Pulmonary artery endothelial cell (primary cell): ENCODE results near the gene NEMP1. TPM values are rescaled to one million over a fixed set of nuclear protein-coding genes. Genes with fewer than 3 reads are reported as not detected.
"Not testable (repeated sequence)": the region's sequence is repeated elsewhere in the genome, so short reads cannot be mapped to it uniquely, and the experiment has no call there.

ENCODE experiments used
- DNase-seq: peaks from one replicate; pipeline ENCODE4 v3.0.0-alpha.2; 2011; ENCODE audit warnings: low read depth, low spot score
- total RNA-seq: library from RNA; depleted of rRNA; stranded (reverse); fragments of >200 nt; gene quantifications from 2 replicates; pipeline ENCODE4 v1.2.3, GENCODE V29; 2014

Gene NEMP1
- total RNA-seq, 1 donor from 2014 or later, result 6.0 TPM

GRCh38 chr12:57091638-57092528 lies 13.3 kb upstream of the NEMP1 start:
- DNase-seq, result no peak

- DNase-seq, result no peak
Measured at GRCh38 chr12:57090924-57091637, 12.5 kb upstream of the NEMP1 start.

- no peak for DNase-seq
Measured at GRCh38 chr12:57090490-57090889, 11.9 kb upstream of the NEMP1 start.

DNA sequence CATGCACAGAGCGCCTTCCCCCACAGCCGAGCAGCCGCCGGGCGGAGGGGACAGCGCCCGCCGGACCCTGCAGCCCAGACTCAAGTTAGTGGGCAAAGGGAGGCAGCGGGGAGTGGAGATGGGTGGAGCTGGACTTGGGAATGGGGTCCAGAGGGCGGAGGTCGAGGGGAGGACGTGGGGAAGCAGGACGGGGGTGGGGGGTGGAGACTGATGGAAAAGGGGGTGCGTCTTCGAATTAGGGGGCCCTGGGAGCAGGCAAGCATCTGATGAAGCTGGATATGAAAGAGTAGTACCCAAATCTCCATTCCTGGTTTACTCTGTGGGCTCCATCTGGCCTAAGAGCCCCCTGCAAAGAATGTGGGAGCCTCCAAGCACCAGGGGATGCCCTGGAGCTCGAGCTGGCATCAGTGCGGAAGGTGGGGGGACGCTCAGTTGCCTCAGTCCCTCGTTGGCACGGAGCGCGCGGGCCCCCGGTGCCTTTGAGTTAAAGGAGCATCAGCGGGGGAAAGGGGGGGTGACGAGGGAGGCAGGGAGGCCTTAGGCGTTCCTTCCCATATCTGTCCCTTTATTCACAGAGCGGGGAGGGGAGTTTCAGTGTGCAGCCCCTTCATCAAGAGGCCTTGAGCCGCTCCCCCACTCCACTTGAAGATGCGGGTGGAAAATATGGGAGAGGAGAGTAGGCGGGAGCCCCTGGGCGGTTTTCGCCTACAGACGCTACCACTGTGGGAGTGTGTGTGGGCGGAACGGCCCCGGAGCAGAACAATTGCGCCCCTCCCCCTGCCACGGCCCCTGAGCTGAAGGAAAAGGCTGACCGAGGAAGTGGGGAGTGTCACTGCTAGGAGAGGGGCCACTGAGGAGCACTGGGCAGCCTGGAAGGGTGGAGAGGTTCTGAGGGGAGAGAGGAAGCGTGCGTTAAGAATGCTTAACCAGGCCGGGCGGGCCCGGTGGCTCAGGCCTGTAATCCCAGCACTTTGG lies 11.0 kb upstream of the NEMP1 start:
- no peak for DNase-seq

GRCh38 chr12:57088354-57089270 lies 10.0 kb upstream of the NEMP1 start, which contains the start of gene NAB2:
NAB2 (plus strand) TSS chr12:57089114; CDS start chr12:57089272, 158 bp downstream.
- no peak for DNase-seq

DNA sequence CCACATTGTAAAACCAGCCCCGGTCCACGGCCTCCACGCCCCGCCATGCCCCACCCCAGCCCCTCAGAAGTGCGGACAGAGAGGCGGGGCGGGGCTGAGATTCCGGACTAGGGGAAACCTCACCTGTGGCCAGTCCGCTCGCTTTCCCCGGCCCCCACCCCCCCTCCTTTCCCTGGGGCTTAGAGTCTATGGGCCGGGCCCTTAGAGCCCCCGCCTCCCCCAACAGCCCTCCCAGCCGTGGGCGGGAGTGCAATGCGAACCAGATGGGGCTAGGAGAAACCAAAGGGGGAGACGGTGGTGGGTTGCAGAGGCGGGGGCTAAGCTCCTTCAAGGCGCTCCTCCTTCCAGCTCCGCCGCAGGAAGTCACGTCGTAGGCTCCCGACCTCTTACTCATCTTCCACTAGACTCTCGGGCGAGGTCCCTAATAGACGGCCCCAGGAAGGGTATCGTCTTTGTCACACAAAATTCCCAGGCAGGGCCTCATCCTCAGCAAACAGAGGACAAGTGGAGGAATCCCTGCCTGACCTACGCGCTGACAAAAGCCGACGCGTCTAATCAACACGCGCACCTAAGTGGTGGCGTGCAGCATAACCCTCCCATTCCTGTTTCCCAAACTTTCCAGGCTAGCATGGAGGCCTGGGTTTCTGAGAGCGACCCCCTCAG lies 9.2 kb upstream of the NEMP1 start:
- DNase-seq, result no peak

DNA sequence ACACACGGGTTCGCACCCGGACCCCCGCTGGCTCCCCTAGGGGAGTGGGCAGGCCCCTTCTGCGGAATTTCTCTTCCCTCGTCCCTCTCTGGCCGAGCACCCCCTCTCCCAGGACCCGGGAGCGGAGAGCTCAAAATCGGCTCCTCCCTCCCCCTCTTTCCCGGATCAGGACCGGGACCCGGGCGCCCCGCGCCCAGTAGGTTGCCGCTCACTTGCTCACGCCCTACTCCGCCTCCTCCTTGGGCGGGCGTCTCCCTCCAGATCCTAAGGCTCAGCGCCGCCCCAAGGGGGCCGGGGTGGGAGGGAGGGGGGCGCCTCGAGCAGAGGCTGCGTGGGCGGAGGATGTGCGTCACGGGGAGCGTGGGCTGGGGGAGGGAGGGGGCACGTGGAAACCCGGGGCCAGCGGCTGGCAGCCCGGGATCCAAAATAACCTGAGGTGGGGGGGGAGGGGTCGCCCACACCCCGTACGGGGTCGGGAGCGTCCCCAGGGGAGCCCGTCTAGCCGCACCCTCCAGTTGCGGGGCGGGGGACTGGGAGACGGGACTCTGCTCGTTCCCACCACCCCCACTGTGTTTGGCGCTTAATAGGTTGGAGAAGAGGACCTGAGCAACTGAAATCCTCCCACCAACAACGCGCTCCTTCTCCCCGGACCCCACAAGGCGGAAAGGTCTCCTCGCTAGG lies 8.6 kb upstream of the NEMP1 start:
- no peak for DNase-seq

- no peak for DNase-seq
Measured at GRCh38 chr12:57086493-57087009, 8.0 kb upstream of the NEMP1 start.

- no peak for DNase-seq
Measured at GRCh38 chr12:57085999-57086492, 7.5 kb upstream of the NEMP1 start.

GRCh38 chr12:57080855-57081254 lies 2.3 kb upstream of the NEMP1 start:
- no peak for DNase-seq

DNA sequence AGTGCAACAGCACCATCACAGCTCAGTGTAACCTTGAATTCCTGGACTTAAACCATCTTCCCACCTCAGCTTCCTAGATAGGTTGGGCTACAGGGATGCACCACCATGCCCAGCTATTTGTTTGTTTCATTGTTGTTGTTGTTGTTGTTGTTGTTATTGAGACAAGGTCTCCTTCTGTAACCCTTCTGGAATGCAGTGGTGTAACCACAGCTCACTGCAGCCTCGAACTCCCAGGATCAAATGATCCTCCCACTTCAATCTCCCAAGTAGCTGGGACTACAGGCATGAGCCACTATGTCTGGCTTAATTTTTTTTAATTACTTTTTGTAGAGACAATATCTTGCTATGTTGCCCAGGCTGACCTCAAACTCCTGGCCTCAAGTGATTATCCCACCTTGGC lies 1.2 kb upstream of the NEMP1 start:
- no peak for DNase-seq

DNA sequence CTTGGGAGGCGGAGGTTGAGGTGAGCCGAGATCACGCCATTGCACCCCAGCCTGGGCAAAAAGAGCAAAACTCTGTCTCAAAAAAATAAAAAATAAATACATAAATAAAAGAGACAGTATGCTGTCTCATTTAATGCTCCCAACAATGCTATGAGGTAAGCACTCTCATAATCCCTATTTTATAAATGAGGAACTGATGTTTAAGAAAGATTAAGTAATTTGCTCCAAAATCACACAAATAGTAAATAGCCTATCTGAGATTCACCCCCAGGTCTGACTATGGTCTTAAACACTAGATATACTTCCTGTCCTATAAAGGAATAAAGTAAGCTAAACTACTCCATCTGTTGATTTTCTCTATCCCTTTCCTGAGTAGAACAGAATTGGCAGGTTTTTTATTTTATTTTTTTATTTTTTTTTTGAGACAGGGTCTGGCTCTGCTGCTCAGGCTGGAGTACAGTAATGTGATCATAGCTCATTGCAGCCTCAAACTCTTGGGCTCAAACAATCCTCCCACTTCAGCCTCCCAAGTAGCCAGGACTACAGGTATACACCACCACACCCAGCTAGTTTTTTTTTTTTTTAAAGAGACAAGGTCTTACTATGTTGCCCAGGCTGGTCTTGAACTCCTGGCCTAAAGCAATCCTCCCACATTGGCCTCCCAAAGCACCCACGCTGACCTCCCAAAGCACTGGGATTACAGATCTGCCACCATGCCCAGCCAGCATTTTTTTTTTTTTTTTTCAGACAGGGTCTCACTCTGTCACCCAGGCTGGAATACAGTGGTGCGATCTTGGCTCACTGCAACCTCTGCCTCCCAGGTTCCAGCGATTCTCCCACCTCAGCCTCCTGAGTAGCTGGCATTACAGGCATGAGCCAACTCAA lies 4.8 kb downstream of the NEMP1 start:
- DNase-seq, result not testable (repeated sequence)

DNA sequence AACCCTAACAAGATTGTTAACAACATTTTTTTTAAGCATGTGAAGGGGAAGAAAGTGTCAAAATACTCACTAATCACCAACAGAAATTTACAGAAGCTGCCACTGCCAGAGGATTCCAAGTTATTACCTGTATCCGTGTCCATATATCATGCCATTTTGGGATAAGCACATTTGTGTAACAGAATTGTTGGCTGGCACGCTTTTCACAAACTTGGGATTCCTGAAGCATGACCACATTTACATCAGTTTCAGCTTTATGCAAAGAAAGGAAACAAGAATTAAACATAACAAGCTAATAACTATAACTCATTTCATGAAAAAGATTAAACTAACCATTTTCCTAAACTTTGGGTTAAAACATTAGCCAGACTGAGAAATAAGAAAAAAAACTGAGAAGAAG lies 5.9 kb downstream of the NEMP1 start:
- no peak for DNase-seq

DNA sequence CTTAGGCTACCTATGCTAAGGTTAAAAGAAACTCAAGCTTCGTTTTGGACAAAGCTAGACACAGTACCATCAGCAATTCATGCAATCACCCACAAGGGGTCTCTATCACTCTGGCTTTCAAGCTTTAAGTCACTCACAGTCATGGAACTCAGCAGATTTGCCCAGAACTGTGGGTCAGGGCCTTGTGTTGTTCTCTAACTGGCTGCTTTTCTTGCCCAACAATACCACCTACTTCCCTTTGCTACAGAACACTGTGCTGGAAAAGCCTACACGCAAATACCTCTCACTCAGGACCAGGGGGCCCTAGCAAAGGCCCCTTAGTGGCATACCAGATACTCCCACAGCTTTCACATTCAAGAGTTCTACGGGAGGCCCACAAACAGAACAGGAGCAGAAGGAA lies 9.1 kb downstream of the NEMP1 start:
- peak; percentile 66 for DNase-seq

GRCh38 chr12:57066245-57066644 lies 12.3 kb downstream of the NEMP1 start:
- DNase-seq, result no peak

GRCh38 chr12:57063991-57064685 lies 14.5 kb downstream of the NEMP1 start:
- DNase-seq, result no peak

GRCh38 chr12:57058454-57058853 lies 20.1 kb downstream of the NEMP1 start:
- DNase-seq, result no peak
